CD4-positive, alpha-beta T cell (primary cell): ENCODE results near the gene PHF23. TPM values are rescaled to one million over a fixed set of nuclear protein-coding genes. Genes with fewer than 3 reads are reported as not detected.

ENCODE experiments used
- ATAC-seq: fragments of 200-7000 bp; cut with Tn5 transposase; one replicate; pipeline ENCODE4 v1.10.0; 2022; ENCODE audit warnings: mild to moderate bottlenecking; ENCODE audit not compliant: poor library complexity
- CTCF ChIA-PET: fragments of 350-600 bp; sonication (Branson Sonifier 250); formaldehyde crosslinking; loops from one replicate; lab custom pipeline; 2021; ENCODE audit warnings: antibody characterized with exemption, inconsistent platforms; lab: Charles Lee
- POLR2A ChIA-PET: fragments of 350-600 bp; sonication (Branson Sonifier 250); formaldehyde crosslinking; loops from one replicate; lab custom pipeline; 2021; ENCODE audit warnings: antibody characterized with exemption, inconsistent platforms; lab: Charles Lee
- DNase-seq, 14 experiments: peaks; one replicate each; pipeline ENCODE4 v3.0.0-alpha.2; 2013 to 2020; ENCODE audit warnings: mixed read lengths in 2 of 14
- H3K27ac ChIP-seq, 2 donors: one replicate each; pipeline versions ENCODE4 v1.5.1 to v1.7.0; 2013; ENCODE audit warnings: low read length in 2 of 2, low read depth in 1 of 2, mild to moderate bottlenecking in 1 of 2
- H3K27me3 ChIP-seq, 2 experiments: 1 replicate in 1 of 2; 2 replicates in 1 of 2; pipeline versions ENCODE4 v1.6.1 to v1.7.0; 2013; ENCODE audit warnings: low read length in 2 of 2, control low read depth in 1 of 2, mild to moderate bottlenecking in 1 of 2, moderate library complexity in 1 of 2; ENCODE audit not compliant: insufficient read depth in 2 of 2, control insufficient read depth in 1 of 2
- H3K36me3 ChIP-seq: one replicate; pipeline ENCODE4 v1.6.1; 2013; ENCODE audit warnings: low read length, control low read depth; ENCODE audit not compliant: insufficient read depth
- H3K4me1 ChIP-seq: one replicate; pipeline ENCODE4 v1.6.1; 2013; ENCODE audit warnings: low read length, control low read depth; ENCODE audit not compliant: insufficient read depth
- H3K4me3 ChIP-seq: one replicate; pipeline ENCODE4 v1.5.1; 2013; ENCODE audit warnings: mild to moderate bottlenecking, low read length, moderate library complexity
- H3K9me3 ChIP-seq, 2 experiments: 1 replicate in 1 of 2; 2 replicates in 1 of 2; pipeline versions ENCODE4 v1.6.1 to v1.7.0; 2013; ENCODE audit warnings: low read length in 2 of 2, mild to moderate bottlenecking in 2 of 2, control low read depth in 1 of 2, moderate library complexity in 1 of 2; ENCODE audit not compliant: control insufficient read depth in 1 of 2, insufficient read depth in 1 of 2
- H3K27ac Mint-ChIP-seq: one replicate; pipeline ENCODE4 v1.8.0; 2020; ENCODE audit warnings: mixed read lengths
- H3K27me3 Mint-ChIP-seq: one replicate; pipeline ENCODE4 v1.8.0; 2021; ENCODE audit warnings: mixed read lengths
- H3K36me3 Mint-ChIP-seq: one replicate; pipeline ENCODE4 v1.8.0; 2021; ENCODE audit warnings: low read depth, mixed read lengths
- H3K4me1 Mint-ChIP-seq: one replicate; pipeline ENCODE4 v1.8.0; 2021; ENCODE audit warnings: low read depth, mixed read lengths
- H3K4me3 Mint-ChIP-seq: one replicate; pipeline ENCODE4 v1.8.0; 2020; ENCODE audit warnings: mild to moderate bottlenecking, mixed read lengths
- H3K9me3 Mint-ChIP-seq: one replicate; pipeline ENCODE4 v1.8.0; 2020; ENCODE audit warnings: mixed read lengths
- intact Hi-C, 2 experiments: fragments of 100-400 bp; cut with DNase I in 1 of 2; cut with micrococcal nuclease in 1 of 2; formaldehyde crosslinking; loops; one replicate each; pipeline versions ENCODE4 v1.15.1 to v1.9.0; 2023 to 2025; cut with DNase I, micrococcal nuclease
- total RNA-seq, 174 experiments: library from RNA in 2 of 174; stranded (reverse) in 2 of 174; gene quantifications; one replicate each; pipeline ENCODE4 v1.2.3 and lab custom pipeline; 2021 to 2026
- TF ChIP-seq, protein P1 (sequence below): fragments of 200-600 bp; IDR thresholded peaks from one replicate; pipeline ENCODE4 v1.8.0; 2022; ENCODE audit warnings: antibody characterized with exemption, mild to moderate bottlenecking

Gene PHF23
- total RNA-seq, 2 experiments from 2014 or later, result 4.5 to 5.1 TPM

DNA sequence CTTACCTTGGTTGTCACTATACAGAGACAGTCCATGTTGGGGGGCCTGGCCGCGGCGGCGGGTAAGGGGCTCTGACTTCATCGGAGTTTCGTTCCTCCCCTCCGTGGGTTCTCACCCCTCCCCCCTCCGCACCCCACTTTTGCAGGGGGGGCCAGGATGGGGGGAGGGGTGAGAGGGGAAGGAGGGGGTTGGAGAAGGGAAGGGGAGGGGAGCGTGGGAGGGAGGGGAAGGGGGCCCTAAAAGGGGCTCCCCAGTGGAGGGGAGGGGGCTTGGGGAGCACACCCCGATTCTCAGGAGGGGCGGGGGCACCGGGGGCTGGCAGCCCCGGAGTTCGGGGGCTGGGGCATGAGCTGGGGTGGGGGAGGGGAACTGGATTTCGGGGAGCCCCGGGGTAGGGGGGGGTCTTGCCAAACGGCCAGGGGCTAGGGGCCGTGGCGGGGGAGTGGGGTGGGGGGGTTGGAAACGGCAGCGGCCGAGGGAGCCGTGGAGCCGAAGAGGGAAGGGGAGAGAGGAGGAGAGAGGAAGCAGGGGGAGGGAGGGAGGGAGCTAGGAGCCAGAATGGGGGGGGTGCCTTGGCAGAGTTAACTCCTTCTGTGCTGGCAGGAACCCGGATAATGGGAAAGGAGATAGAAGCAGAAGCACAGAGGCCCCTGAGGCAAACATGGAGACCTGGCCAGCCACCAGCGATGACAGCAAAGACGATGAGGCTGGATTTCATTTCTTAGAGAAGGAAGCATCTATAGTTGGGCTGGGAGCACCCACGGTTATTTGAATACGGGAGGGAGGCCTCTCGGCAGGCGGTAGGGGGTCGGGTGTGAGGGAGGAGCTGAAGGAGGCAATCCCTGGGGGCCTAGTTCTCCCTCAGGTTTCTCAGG, 21.9 kb downstream of the PHF23 start:
- intact Hi-C loops, result loop anchor here in 1 of 2 experiments (5.0 kb wide), 1 partner anchor 35 kb away; the partner anchor contains the start of genes CTDNEP1 and ELP5
- peak in 3 of 14 experiments; percentile 18 to 60 (median 53) for DNase-seq
- H3K27ac ChIP-seq, result peak overlapping the region in 1 of 2 donors; percentile 44

DNA sequence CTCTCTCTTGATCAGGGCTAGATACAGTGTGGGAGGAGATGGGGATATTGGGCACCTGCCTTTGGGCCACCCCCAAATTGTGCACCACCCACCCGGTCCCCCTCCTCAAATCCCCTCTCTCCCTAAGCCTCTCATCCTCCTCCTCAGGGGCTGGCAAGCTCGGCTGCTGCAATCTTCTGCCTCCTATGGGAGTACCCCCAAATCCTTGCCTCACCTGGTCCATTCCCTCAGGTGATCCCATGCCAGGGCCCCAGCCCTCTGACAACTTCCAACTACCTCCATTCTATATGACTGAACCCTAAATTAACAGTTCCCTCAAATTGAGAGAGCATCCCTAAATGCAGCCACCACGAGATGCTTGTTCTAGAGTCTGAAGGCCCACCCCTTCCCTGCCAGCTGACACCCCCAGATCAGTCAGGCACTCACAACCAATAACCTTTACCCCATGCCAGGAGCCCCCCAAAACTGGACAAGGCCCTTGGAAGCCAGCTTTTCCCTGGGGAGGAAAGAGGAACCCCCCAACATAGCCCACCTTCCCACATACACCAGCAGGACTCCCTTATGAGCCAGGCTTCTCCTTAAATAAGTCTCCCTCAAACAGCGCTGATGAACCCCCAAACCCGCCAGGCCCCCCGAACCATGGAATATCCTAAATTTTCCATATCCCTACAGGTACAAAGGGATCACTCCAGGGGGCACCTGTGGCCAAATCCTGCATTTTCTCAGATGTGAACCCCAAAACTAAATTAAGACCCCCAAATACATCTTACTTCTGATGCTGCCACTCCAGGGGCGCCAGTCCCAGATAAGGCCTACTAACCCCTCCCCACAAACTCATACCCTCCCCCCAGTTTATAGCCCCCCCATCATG, 22.8 kb downstream of the PHF23 start:
- ATAC-seq (no peak), DNase-seq (no peak)
- Histone ChIP-seq H3K36me3 (peaks cover under 1% of the 10 kb centered on the region), H3K9me3 (no peaks in the 10 kb centered on the region), H3K4me1 (peaks cover 84% of the 10 kb centered on the region), H3K27ac (peak overlapping the region in 1 of 2 donors; percentile 44), H3K27me3 (no peaks in the 10 kb centered on the region), H3K4me3 (peak overlapping the region; percentile 5)
- CTCF ChIA-PET, result no interaction called here
- H3K4me1 Mint-ChIP-seq, result peaks cover 80% of the 10 kb centered on the region
- TF ChIP-seq, protein P1, sequence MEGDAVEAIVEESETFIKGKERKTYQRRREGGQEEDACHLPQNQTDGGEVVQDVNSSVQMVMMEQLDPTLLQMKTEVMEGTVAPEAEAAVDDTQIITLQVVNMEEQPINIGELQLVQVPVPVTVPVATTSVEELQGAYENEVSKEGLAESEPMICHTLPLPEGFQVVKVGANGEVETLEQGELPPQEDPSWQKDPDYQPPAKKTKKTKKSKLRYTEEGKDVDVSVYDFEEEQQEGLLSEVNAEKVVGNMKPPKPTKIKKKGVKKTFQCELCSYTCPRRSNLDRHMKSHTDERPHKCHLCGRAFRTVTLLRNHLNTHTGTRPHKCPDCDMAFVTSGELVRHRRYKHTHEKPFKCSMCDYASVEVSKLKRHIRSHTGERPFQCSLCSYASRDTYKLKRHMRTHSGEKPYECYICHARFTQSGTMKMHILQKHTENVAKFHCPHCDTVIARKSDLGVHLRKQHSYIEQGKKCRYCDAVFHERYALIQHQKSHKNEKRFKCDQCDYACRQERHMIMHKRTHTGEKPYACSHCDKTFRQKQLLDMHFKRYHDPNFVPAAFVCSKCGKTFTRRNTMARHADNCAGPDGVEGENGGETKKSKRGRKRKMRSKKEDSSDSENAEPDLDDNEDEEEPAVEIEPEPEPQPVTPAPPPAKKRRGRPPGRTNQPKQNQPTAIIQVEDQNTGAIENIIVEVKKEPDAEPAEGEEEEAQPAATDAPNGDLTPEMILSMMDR, result no peak
- intact Hi-C loops, result loop anchor here in 1 of 2 experiments (5.0 kb wide), 1 partner anchor 36 kb away; the partner anchor contains the start of genes CTDNEP1 and ELP5
- H3K4me3 Mint-ChIP-seq, result peak overlapping the region; percentile 76
- H3K27ac Mint-ChIP-seq, result peak overlapping the region; percentile 93
- POLR2A ChIA-PET, result interaction anchor here (13.1 kb wide), 1 partner anchor 21 kb away, joined by 234 read pairs; the partner anchor contains the start of genes DVL2, GABARAP and PHF23
- H3K36me3 Mint-ChIP-seq, result no peaks in the 10 kb centered on the region
- peaks cover 5% of the 10 kb centered on the region for H3K27me3 Mint-ChIP-seq
- no peaks in the 10 kb centered on the region for H3K9me3 Mint-ChIP-seq

More for the DNA sequence above, 21.9 kb downstream of the PHF23 start:
- ChIA-PET CTCF (no interaction called here), POLR2A (interaction anchor here (13.1 kb wide), 1 partner anchor 20 kb away, joined by 234 read pairs; the partner anchor contains the start of genes DVL2, GABARAP and PHF23)
- peak overlapping the region; percentile 73 for H3K27ac Mint-ChIP-seq
- Histone ChIP-seq H3K36me3 (peaks cover 10% of the 10 kb centered on the region), H3K27me3 (no peaks in the 10 kb centered on the region), H3K9me3 (no peaks in the 10 kb centered on the region), H3K4me3 (peak overlapping the region; percentile 37), H3K4me1 (peaks cover 81% of the 10 kb centered on the region)
- peaks cover 74% of the 10 kb centered on the region for H3K4me1 Mint-ChIP-seq
- peaks cover under 1% of the 10 kb centered on the region for H3K36me3 Mint-ChIP-seq
- H3K4me3 Mint-ChIP-seq, result peak overlapping the region; percentile 95
- TF ChIP-seq, protein P1, result no peak
- H3K27me3 Mint-ChIP-seq, result peaks cover under 1% of the 10 kb centered on the region
- ATAC-seq, result no peak
- no peaks in the 10 kb centered on the region for H3K9me3 Mint-ChIP-seq
